ENCODE measurements around the gene COG5. TPM values are rescaled to one million over a fixed set of nuclear protein-coding genes. Genes with fewer than 3 reads are reported as not detected.
"Not testable (repeated sequence)": the region's sequence is repeated elsewhere in the genome, so short reads cannot be mapped to it uniquely, and the experiment has no call there.

The COG5 gene
- total RNA-seq, 1 experiment from 2014 or later: 20.2 TPM

GRCh38 chr7:107157091-107157490 lies 406.6 kb downstream of the COG5 start:
- no peak overlapping the region for H3K4ac ChIP-seq (ENCODE audit: low read depth, low read length)
- no peaks in the 10 kb centered on the region for H3K79me1 ChIP-seq (ENCODE audit: insufficient read depth, low read depth, low read length, poor library complexity, severe bottlenecking)
- no peak overlapping the region for H2AK5ac ChIP-seq (ENCODE audit: insufficient read length, low read length)
- no peaks in the 10 kb centered on the region for H3K9me3 ChIP-seq (ENCODE audit: control insufficient read depth, low read depth, low read length)
- H2BK15ac ChIP-seq (ENCODE audit: low read depth, low read length): no peak overlapping the region
- H2BK120ac ChIP-seq (ENCODE audit: low read depth, low read length, poor library complexity, severe bottlenecking): no peak overlapping the region
- no peak overlapping the region for H2BK20ac ChIP-seq (ENCODE audit: low read depth, low read length, poor library complexity, severe bottlenecking)
- H4K20me1 ChIP-seq (ENCODE audit: control insufficient read depth, insufficient read depth, insufficient read length): no peaks in the 10 kb centered on the region
- no peaks in the 10 kb centered on the region; a peak in 1 of 5 replicates for H3K9me3 Mint-ChIP-seq
- H3T11ph ChIP-seq (ENCODE audit: low read length): no peak overlapping the region
- no peaks in the 10 kb centered on the region for H3K27me3 ChIP-seq (ENCODE audit: insufficient read depth, low read length)
- no peaks in the 10 kb centered on the region for H3K27me3 Mint-ChIP-seq (ENCODE audit: low read depth)
- H3K4me1 Mint-ChIP-seq: peaks cover 0 to 2% of the 10 kb centered on the region in 2 experiments; a peak in 1 of 4 replicates
- H3K23ac ChIP-seq (ENCODE audit: insufficient read length, low read depth, low read length): no peak overlapping the region
- H3K4me1 ChIP-seq (ENCODE audit: insufficient read depth, low read length): no peaks in the 10 kb centered on the region
- no peak overlapping the region for H4K8ac ChIP-seq (replicated peaks; ENCODE audit: insufficient read length, low read depth, low read length)
- no peak overlapping the region for H2BK5ac ChIP-seq (ENCODE audit: insufficient read length, low read length)
- no peaks in the 10 kb centered on the region for H3K79me2 ChIP-seq (ENCODE audit: insufficient read depth, low read length)
- no peak overlapping the region for H3K4me3 Mint-ChIP-seq
- H3K23me2 ChIP-seq (ENCODE audit: insufficient read length, low read depth, low read length, poor library complexity, severe bottlenecking): no peaks in the 10 kb centered on the region
- H3K56ac ChIP-seq (ENCODE audit: insufficient read length, low read depth, low read length): no peak overlapping the region
- no peak overlapping the region for H4K5ac ChIP-seq (ENCODE audit: insufficient read length, low read depth, low read length)
- H2AFZ ChIP-seq (ENCODE audit: low read length): no peak overlapping the region
- H3K27ac Mint-ChIP-seq: no peak overlapping the region
- WGBS (ENCODE audit: extremely low coverage, insufficient read length, low lambda C conversion rate): no CpG with 5 or more reads among the region's 7 CpGs
- no peak overlapping the region for H3K9ac ChIP-seq (ENCODE audit: extremely low read depth, insufficient read length, low read length)
- H3K27ac ChIP-seq (ENCODE audit: insufficient read length, low read depth, low read length): no peak overlapping the region
- no peak overlapping the region for H3K4me2 ChIP-seq (ENCODE audit: insufficient read depth, insufficient read length, low read length)
- H3K36me3 Mint-ChIP-seq (ENCODE audit: insufficient read depth in 1 of 3, low read depth in 3 of 3): peaks cover 2 to 24% (median 9%) of the 10 kb centered on the region in 3 experiments; a peak in 6 of 7 replicates
- no peak overlapping the region for H3K18ac ChIP-seq (ENCODE audit: insufficient read length, low read depth, low read length)
- no peak overlapping the region for H2BK12ac ChIP-seq (ENCODE audit: insufficient read length, low read depth, low read length)
- no peak overlapping the region for H3K14ac ChIP-seq (ENCODE audit: insufficient read depth, low read length)
- no peak overlapping the region for H4K91ac ChIP-seq (ENCODE audit: insufficient read length, low read depth, low read length)
- no peak for DNase-seq
- no peak for TF ChIP-seq CTCF (conservative IDR thresholded peaks at IDR 0.05)

GRCh38 chr7:107155726-107156125 lies 408.0 kb downstream of the COG5 start:
- H2BK12ac ChIP-seq (ENCODE audit: insufficient read length, low read depth, low read length); DNase-seq; H3K79me2 ChIP-seq (ENCODE audit: insufficient read depth, low read length); H3K23ac ChIP-seq (ENCODE audit: insufficient read length, low read depth, low read length); H3K4me3 Mint-ChIP-seq; H3K4me1 ChIP-seq (ENCODE audit: insufficient read depth, low read length); H2BK15ac ChIP-seq (ENCODE audit: low read depth, low read length); H3K79me1 ChIP-seq (ENCODE audit: insufficient read depth, low read depth, low read length, poor library complexity, severe bottlenecking); H2AK5ac ChIP-seq (ENCODE audit: insufficient read length, low read length); H3K4ac ChIP-seq (ENCODE audit: low read depth, low read length); H3K4me2 ChIP-seq (ENCODE audit: insufficient read depth, insufficient read length, low read length); H3T11ph ChIP-seq (ENCODE audit: low read length); H3K9me3 Mint-ChIP-seq; H2BK20ac ChIP-seq (ENCODE audit: low read depth, low read length, poor library complexity, severe bottlenecking); H3K18ac ChIP-seq (ENCODE audit: insufficient read length, low read depth, low read length); H4K20me1 ChIP-seq (ENCODE audit: control insufficient read depth, insufficient read depth, insufficient read length); H3K4me1 Mint-ChIP-seq; H2BK5ac ChIP-seq (ENCODE audit: insufficient read length, low read length); H3K9me3 ChIP-seq (ENCODE audit: control insufficient read depth, low read depth, low read length); H3K14ac ChIP-seq (ENCODE audit: insufficient read depth, low read length); H3K56ac ChIP-seq (ENCODE audit: insufficient read length, low read depth, low read length); H3K9ac ChIP-seq (ENCODE audit: extremely low read depth, insufficient read length, low read length); H3K27me3 Mint-ChIP-seq (ENCODE audit: low read depth); H2AFZ ChIP-seq (ENCODE audit: low read length); H3K23me2 ChIP-seq (ENCODE audit: insufficient read length, low read depth, low read length, poor library complexity, severe bottlenecking); H2BK120ac ChIP-seq (ENCODE audit: low read depth, low read length, poor library complexity, severe bottlenecking); H4K8ac ChIP-seq (replicated peaks; ENCODE audit: insufficient read length, low read depth, low read length); H3K27ac ChIP-seq (ENCODE audit: insufficient read length, low read depth, low read length); H3K27me3 ChIP-seq (ENCODE audit: insufficient read depth, low read length); H4K91ac ChIP-seq (ENCODE audit: insufficient read length, low read depth, low read length); H4K5ac ChIP-seq (ENCODE audit: insufficient read length, low read depth, low read length): not testable (repeated sequence)
- peak overlapping the region in 1 of 3 experiments; percentile 91; a peak in 2 of 7 replicates for H3K27ac Mint-ChIP-seq
- H3K36me3 Mint-ChIP-seq (ENCODE audit: insufficient read depth in 1 of 3, low read depth in 3 of 3): peaks cover 2 to 26% (median 9%) of the 10 kb centered on the region in 3 experiments; a peak in 6 of 7 replicates
- no CpG with 5 or more reads among the region's 3 CpGs for WGBS (ENCODE audit: extremely low coverage, insufficient read length, low lambda C conversion rate)

Measured in H9 (cell line).